HepG2 (cell line): ENCODE measurements around the gene NUDT9. TPM values are rescaled to one million over a fixed set of nuclear protein-coding genes. Genes with fewer than 3 reads are reported as not detected.
A peak's percentile ranks its signal among the peaks of the same experiment; 100 is the strongest.

ENCODE experiments used
- ARHGAP35 ChIP-seq: sonication (generic); formaldehyde crosslinking; IDR thresholded peaks from 2 replicates; pipeline ENCODE4 v1.9.0; 2022; ENCODE audit warnings: mild to moderate bottlenecking, inconsistent platforms, moderate library complexity, missing genetic modification reagents, borderline replicate concordance
- CSRNP1 ChIP-seq: sonication (generic); formaldehyde crosslinking; IDR thresholded peaks from 2 replicates; pipeline ENCODE4 v1.8.1; 2023; ENCODE audit warnings: mild to moderate bottlenecking, missing genetic modification reagents
- HMGXB4 ChIP-seq, 2 experiments: sonication (generic) in 1 of 2; formaldehyde crosslinking in 1 of 2; IDR thresholded peaks; 2 replicates each; pipeline versions ENCODE4 v1.4.0 to v1.6.1; 2018 to 2020; ENCODE audit warnings: missing genetic modification reagents in 2 of 2, borderline replicate concordance in 1 of 2, low read depth in 1 of 2, mild to moderate bottlenecking in 1 of 2, missing biosample characterization in 1 of 2
- MZF1 ChIP-seq: sonication (generic); formaldehyde crosslinking; IDR thresholded peaks from 2 replicates; pipeline ENCODE4 v1.8.1; 2023; ENCODE audit warnings: mild to moderate bottlenecking, missing genetic modification reagents, borderline replicate concordance
- POGK ChIP-seq: sonication (generic); formaldehyde crosslinking; conservative IDR thresholded peaks from 2 replicates; pipeline ENCODE4 v1.8.0; 2022; ENCODE audit warnings: mild to moderate bottlenecking, moderate library complexity, missing genetic modification reagents
- TCF12 ChIP-seq, 2 experiments: fragments of 450-650 bp in 1 of 2; sonication (generic) in 1 of 2; formaldehyde crosslinking in 1 of 2; IDR thresholded peaks; 2 replicates each; pipeline versions ENCODE4 v1.6.1 to v1.8.0; 2017 to 2022; ENCODE audit warnings: antibody characterized with exemption in 1 of 2, mild to moderate bottlenecking in 1 of 2, missing genetic modification reagents in 1 of 2, moderate library complexity in 1 of 2
- U2AF1 ChIP-seq: fragments of 200-400 bp; formaldehyde crosslinking; optimal IDR thresholded peaks from 2 replicates; pipeline ENCODE3; 2017; ENCODE audit warnings: mild to moderate bottlenecking, low read depth, low read length
- U2AF2 ChIP-seq: fragments of 200-400 bp; formaldehyde crosslinking; IDR thresholded peaks from 2 replicates; pipeline ENCODE4 v1.6.1; 2017; ENCODE audit warnings: low read depth, mild to moderate bottlenecking, low read length
- ZBTB39 ChIP-seq: sonication (generic); formaldehyde crosslinking; IDR thresholded peaks from 2 replicates; pipeline ENCODE4 v1.5.0; 2020; ENCODE audit warnings: missing genetic modification reagents
- ZHX2 ChIP-seq, 2 experiments: sonication (generic) in 1 of 2; formaldehyde crosslinking in 1 of 2; IDR thresholded peaks; 2 replicates each; pipeline versions ENCODE4 v1.6.1 to v1.9.0; 2014 to 2022; ENCODE audit warnings: antibody characterized with exemption in 1 of 2, borderline replicate concordance in 1 of 2, inconsistent platforms in 1 of 2, low read depth in 1 of 2, missing genetic modification reagents in 1 of 2
- ZSCAN9 ChIP-seq: IDR thresholded peaks from 2 replicates; pipeline ENCODE4 v1.6.1; 2016; ENCODE audit warnings: borderline replicate concordance
- polyA plus RNA-seq, 8 experiments: library from polyadenylated mRNA; depleted of rRNA in 3 of 8; stranded (reverse) in 7 of 8; unstranded in 1 of 8; fragments of >200 nt; fragmentation: Illumina TruSeq in 4 of 8; extraction: Trizol in 4 of 8; gene quantifications; 2 replicates each; pipeline versions ENCODE4 v1.2.1 to v1.2.3, GENCODE V29; 2011 to 2016; ENCODE audit warnings: low read depth in 4 of 8, missing spikeins in 1 of 8, mixed read lengths in 1 of 8; ENCODE audit not compliant: insufficient read depth in 1 of 8
- total RNA-seq, 5 experiments: library from RNA; depleted of rRNA; stranded (reverse); fragments of >200 nt; fragmentation: Illumina TruSeq; extraction: Trizol; gene quantifications; 2 replicates each; pipeline ENCODE4 v1.2.3, GENCODE V29; 2016; ENCODE audit warnings: low read depth in 1 of 5

NUDT9 gene
- total and polyA plus RNA-seq, 2 of the 13 experiments (the other 11 are each of a cell fraction or from before 2014, with no cell fraction given) = 10.4 to 12.3 TPM

GRCh38 chr4:87390891-87391575 is 31.3 kb upstream of the NUDT9 start, which contains the start of gene HSD17B11 (continued):
- TF ChIP-seq CSRNP1 (CRISPR knock-in tag) = peak; percentile 83
- peak; percentile 65 for TF ChIP-seq ZHX2 (IDR thresholded peaks at IDR 0.05; ENCODE audit: low read depth)
- TF ChIP-seq ZHX2 (CRISPR knock-in tag; IDR thresholded peaks at IDR 0.05; ENCODE audit: borderline replicate concordance) = no peak; the same call in 1 of the 2 replicates
- peak; percentile 96 for TF ChIP-seq ZBTB39 (CRISPR knock-in tag)
- TF ChIP-seq ZSCAN9 (CRISPR knock-in tag) = peak; percentile 90; the same call in 1 of the 2 replicates
- peak; percentile 32 for TF ChIP-seq POGK
- TF ChIP-seq U2AF1 = no peak
- TF ChIP-seq MZF1 (CRISPR knock-in tag) = peak; percentile 88; the same call in 1 of the 2 replicates
- no peak for TF ChIP-seq U2AF2
- TF ChIP-seq HMGXB4 (CRISPR knock-in tag; IDR thresholded peaks at IDR 0.05; ENCODE audit: borderline replicate concordance in 1 of 2, low read depth in 1 of 2) = peak; percentile 78 to 88; a peak in 3 of 4 replicates
- no peak for TF ChIP-seq TCF12 (IDR thresholded peaks at IDR 0.05)
- 0 out of 2 replicates have a peak, but pooled peaks have one; percentile 62 for TF ChIP-seq TCF12 (CRISPR knock-in tag; IDR thresholded peaks at IDR 0.05)
- TF ChIP-seq ARHGAP35 = 0 out of 2 replicates have a peak, but pooled peaks have one; percentile 39
